ENCODE data around the gene BMPR2.
"Not testable (repeated sequence)": the region's sequence is repeated elsewhere in the genome, so short reads cannot be mapped to it uniquely, and the experiment has no call there.

The BMPR2 gene

GRCh38 chr2:202499841-202500240, 123.7 kb downstream of the BMPR2 start:
- not testable (repeated sequence) for H3K4me1 Mint-ChIP-seq; H3K27me3 Mint-ChIP-seq; ATAC-seq (replicated peaks); H3K27ac Mint-ChIP-seq; H3K36me3 Mint-ChIP-seq; H3K4me3 Mint-ChIP-seq; DNase-seq; H3K9me3 Mint-ChIP-seq

DNA sequence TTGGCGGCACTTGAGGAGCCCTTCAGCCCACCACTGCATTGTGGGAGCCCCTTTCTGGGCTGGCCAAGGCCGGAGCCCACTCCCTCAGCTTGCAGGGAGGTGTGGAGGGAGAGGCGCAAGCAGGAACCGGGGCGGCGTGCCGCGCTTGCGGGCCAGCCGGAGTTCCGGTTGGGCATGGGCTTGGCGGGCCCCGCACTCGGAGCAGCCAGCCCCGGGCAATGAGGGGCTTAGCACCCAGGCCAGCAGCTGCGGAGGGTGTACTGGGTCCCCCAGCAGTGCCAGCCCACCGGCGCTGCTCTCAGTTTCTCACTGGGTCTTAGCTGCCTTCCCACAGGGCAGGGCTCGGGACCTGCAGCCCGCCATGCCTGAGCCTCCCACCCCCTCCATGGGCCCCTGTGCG, 127.1 kb downstream of the BMPR2 start:
- H3K4me3 Mint-ChIP-seq; H3K36me3 Mint-ChIP-seq; DNase-seq; H3K9me3 Mint-ChIP-seq; ATAC-seq (replicated peaks); H3K4me1 Mint-ChIP-seq; H3K27me3 Mint-ChIP-seq; H3K27ac Mint-ChIP-seq: not testable (repeated sequence)

GRCh38 chr2:202508686-202509085, 132.6 kb downstream of the BMPR2 start:
- Mint-ChIP-seq H3K27ac (no peak overlapping the region), H3K36me3 (peaks cover 5 to 6% of the 10 kb centered on the region in 2 donors), H3K4me1 (no peaks in the 10 kb centered on the region), H3K27me3 (no peaks in the 10 kb centered on the region), H3K4me3 (no peak overlapping the region), H3K9me3 (peaks cover 0 to 3% of the 10 kb centered on the region in 2 donors)
- DNase-seq (no peak), ATAC-seq (replicated peaks) (no peak)

DNA sequence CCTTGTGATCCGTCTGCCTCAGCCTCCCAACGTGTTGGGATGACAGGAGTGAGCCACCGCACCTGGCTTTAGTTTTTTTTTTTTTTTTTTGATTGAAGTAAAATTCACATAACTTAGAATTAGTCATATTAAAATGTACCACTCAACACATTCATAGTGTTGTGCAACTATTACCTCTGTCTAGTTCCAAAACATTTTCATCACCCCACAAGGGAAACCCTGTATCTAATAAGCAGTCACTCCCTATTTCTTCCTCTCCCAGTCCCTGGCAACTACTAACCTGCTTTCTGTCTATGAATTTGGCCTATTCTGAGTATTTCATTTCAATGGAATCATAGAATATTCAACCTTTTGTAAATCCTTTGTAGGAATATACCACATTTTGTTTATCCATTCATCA, 134.8 kb downstream of the BMPR2 start:
- H3K4me3 Mint-ChIP-seq, result no peak overlapping the region
- no peaks in the 10 kb centered on the region for H3K27me3 Mint-ChIP-seq
- H3K9me3 Mint-ChIP-seq, result no peaks in the 10 kb centered on the region
- H3K36me3 Mint-ChIP-seq, result peaks cover 2 to 6% of the 10 kb centered on the region in 2 donors
- H3K4me1 Mint-ChIP-seq, result no peaks in the 10 kb centered on the region
- ATAC-seq (replicated peaks), result no peak
- H3K27ac Mint-ChIP-seq, result no peak overlapping the region
- no peak for DNase-seq

DNA sequence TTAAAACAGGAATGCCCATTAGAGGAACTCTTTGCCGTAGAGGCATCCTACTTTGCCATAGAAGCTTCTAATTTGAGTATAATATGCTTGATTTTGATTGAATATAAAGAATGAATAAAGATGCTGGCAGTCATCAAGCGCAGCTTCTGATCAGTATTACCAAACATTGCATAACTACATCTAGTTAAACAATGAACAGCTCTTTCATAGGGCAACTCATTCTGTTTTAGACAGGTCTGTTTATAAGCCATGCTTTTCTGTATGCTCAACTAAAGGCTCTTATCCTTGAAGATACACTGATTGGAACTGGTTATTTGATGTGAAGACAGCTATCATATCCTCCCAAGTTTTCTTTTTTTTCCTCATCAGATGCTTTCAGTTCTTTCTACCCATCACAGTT, 136.0 kb downstream of the BMPR2 start:
- DNase-seq (no peak), ATAC-seq (replicated peaks) (no peak)
- H3K9me3 Mint-ChIP-seq, result no peaks in the 10 kb centered on the region
- H3K27ac Mint-ChIP-seq, result no peak overlapping the region
- H3K4me1 Mint-ChIP-seq, result no peaks in the 10 kb centered on the region
- H3K4me3 Mint-ChIP-seq, result no peak overlapping the region
- H3K36me3 Mint-ChIP-seq, result peaks cover 2 to 6% of the 10 kb centered on the region in 2 donors
- no peaks in the 10 kb centered on the region for H3K27me3 Mint-ChIP-seq

GRCh38 chr2:202514732-202515131, 138.6 kb downstream of the BMPR2 start:
- ATAC-seq (replicated peaks) (no peak), DNase-seq (no peak)
- Mint-ChIP-seq H3K4me1 (no peaks in the 10 kb centered on the region), H3K27ac (no peak overlapping the region), H3K4me3 (no peak overlapping the region), H3K36me3 (peaks cover 2 to 7% of the 10 kb centered on the region in 2 donors), H3K9me3 (no peaks in the 10 kb centered on the region), H3K27me3 (no peaks in the 10 kb centered on the region)

DNA sequence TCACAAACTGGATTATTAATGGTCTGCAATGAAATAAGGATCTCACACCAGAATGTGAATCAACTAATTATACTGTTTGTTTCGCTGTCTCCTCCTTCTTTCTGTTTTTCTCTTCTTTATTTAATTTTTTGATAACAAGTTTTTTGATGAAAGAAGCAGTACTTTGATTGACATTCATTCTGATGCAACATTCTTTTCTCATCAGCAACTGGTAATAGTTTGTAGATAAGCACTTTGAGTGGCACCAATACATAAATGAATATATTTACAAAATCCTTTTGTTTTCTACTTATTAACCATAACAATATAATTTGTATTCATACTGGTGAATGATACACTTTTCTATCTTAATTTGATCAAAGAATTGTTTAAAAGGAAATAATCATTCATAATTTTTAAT, 143.3 kb downstream of the BMPR2 start:
- H3K27me3 Mint-ChIP-seq, result no peaks in the 10 kb centered on the region
- H3K4me3 Mint-ChIP-seq, result no peak overlapping the region
- H3K9me3 Mint-ChIP-seq, result no peaks in the 10 kb centered on the region
- peaks cover 25 to 31% of the 10 kb centered on the region in 2 donors for H3K36me3 Mint-ChIP-seq
- DNase-seq, result no peak
- no peak for ATAC-seq (replicated peaks)
- no peak overlapping the region for H3K27ac Mint-ChIP-seq
- H3K4me1 Mint-ChIP-seq, result no peaks in the 10 kb centered on the region

DNA sequence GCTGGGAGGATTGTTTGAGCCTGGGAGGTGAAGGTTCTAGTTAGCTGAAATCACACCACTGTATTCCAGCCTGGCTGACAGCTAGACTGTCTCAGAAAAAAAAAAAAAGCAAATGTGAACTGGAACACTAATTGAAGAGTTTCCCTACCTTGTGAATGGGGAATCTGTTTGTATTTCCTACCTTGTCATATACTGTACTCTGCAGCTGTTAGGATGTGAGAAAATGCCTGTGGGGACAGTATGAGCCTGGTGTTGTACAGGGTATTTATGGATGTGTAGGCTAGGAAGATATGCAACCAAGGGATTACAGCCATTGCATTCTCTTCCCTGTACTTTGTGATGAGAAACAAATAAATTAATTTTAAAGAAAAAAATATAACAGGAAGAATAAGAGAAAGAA, 145.3 kb downstream of the BMPR2 start:
- Mint-ChIP-seq H3K36me3 (peaks cover 25% of the 10 kb centered on the region in 2 donors), H3K27ac (no peak overlapping the region), H3K9me3 (no peaks in the 10 kb centered on the region), H3K4me3 (no peak overlapping the region), H3K27me3 (no peaks in the 10 kb centered on the region), H3K4me1 (no peaks in the 10 kb centered on the region)
- DNase-seq (no peak), ATAC-seq (replicated peaks) (no peak)

DNA sequence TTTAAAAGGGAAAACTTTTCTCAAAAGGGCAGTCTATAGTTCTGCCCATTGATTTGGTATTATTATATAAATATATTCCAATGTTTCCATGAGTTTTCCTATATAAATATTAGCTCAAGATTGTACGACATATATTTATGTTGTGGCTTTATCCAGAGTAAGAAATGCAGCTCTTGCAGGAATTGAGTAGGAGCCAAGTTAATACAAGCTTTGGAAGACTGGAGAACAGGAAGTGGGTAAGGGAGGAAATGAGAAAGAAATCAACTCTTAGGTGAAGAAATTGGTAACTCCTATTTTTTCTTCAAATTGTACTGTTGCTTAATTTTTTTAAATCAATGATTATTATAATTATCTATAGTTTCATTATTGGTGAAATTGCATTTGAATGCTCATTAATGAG, 153.3 kb downstream of the BMPR2 start:
- no peak overlapping the region for H3K27ac Mint-ChIP-seq
- DNase-seq (no peak), ATAC-seq (replicated peaks) (no peak)
- H3K4me3 Mint-ChIP-seq, result no peak overlapping the region
- no peaks in the 10 kb centered on the region for H3K9me3 Mint-ChIP-seq
- peaks cover 0 to 4% of the 10 kb centered on the region in 2 donors for H3K36me3 Mint-ChIP-seq
- no peaks in the 10 kb centered on the region for H3K4me1 Mint-ChIP-seq
- H3K27me3 Mint-ChIP-seq, result no peaks in the 10 kb centered on the region

- H3K36me3 Mint-ChIP-seq, result peaks cover 0 to 4% of the 10 kb centered on the region in 2 donors
- ATAC-seq (replicated peaks) (no peak), DNase-seq (no peak)
- no peak overlapping the region for H3K4me3 Mint-ChIP-seq
- no peak overlapping the region for H3K27ac Mint-ChIP-seq
- no peaks in the 10 kb centered on the region for H3K9me3 Mint-ChIP-seq
- no peaks in the 10 kb centered on the region for H3K27me3 Mint-ChIP-seq
- H3K4me1 Mint-ChIP-seq, result no peaks in the 10 kb centered on the region
Measured at GRCh38 chr2:202530038-202530437, 153.9 kb downstream of the BMPR2 start.

DNA sequence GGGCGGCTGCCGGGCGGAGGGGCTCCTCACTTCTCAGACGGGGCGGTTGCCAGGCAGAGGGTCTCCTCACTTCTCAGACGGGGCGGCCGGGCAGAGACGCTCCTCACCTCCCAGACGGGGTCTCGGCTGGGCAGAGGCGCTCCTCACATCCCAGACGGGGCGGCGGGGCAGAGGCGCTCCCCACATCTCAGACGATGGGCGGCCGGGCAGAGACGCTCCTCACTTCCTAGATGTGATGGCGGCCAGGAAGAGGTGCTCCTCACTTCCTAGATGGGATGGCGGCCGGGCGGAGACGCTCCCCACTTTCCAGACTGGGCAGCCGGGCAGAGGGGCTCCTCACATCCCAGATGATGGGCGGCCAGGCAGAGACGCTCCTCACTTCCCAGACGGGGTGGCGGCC, 159.2 kb downstream of the BMPR2 start:
- not testable (repeated sequence) for DNase-seq; H3K27me3 Mint-ChIP-seq; H3K27ac Mint-ChIP-seq; H3K4me3 Mint-ChIP-seq; H3K9me3 Mint-ChIP-seq; ATAC-seq (replicated peaks); H3K36me3 Mint-ChIP-seq
- H3K4me1 Mint-ChIP-seq, result peaks cover 8 to 12% of the 10 kb centered on the region in 2 donors

- H3K27me3 Mint-ChIP-seq, result no peaks in the 10 kb centered on the region
- no peak for ATAC-seq (replicated peaks)
Measured at GRCh38 chr2:202541137-202541536, 165.0 kb downstream of the BMPR2 start.

DNA sequence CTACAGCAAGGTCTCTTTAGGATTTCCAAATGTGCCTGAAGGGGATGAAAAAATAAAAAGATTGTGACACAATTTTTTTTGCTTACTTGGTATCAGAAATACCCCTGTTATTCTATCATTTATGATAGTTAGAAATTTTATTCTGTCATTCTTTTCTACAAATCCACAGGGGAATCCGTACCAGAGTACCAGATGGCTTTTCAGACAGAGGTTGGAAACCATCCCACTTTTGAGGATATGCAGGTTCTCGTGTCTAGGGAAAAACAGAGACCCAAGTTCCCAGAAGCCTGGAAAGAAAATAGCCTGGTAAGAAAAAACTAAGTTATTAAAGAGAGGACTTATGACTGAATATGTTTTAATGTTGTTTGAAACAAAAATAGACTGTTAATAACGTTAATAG, 166.0 kb downstream of the BMPR2 start:
- DNase-seq, result no peak
- H3K4me3 Mint-ChIP-seq, result no peak overlapping the region

More at GRCh38 chr2:202541137-202541536, 165.0 kb downstream of the BMPR2 start:
- Mint-ChIP-seq H3K4me1 (peaks cover 8 to 12% of the 10 kb centered on the region in 2 donors), H3K9me3 (no peaks in the 10 kb centered on the region), H3K27ac (no peak overlapping the region), H3K4me3 (no peak overlapping the region), H3K36me3 (no peaks in the 10 kb centered on the region)
- no peak for DNase-seq

GRCh38 chr2:202545523-202545922, 169.4 kb downstream of the BMPR2 start:
- ATAC-seq (replicated peaks), result no peak
- Mint-ChIP-seq H3K27me3 (no peaks in the 10 kb centered on the region), H3K4me1 (no peaks in the 10 kb centered on the region), H3K36me3 (no peaks in the 10 kb centered on the region), H3K9me3 (no peaks in the 10 kb centered on the region), H3K4me3 (no peak overlapping the region), H3K27ac (no peak overlapping the region)
- no peak for DNase-seq

More for the DNA sequence above, 166.0 kb downstream of the BMPR2 start:
- Mint-ChIP-seq H3K36me3 (no peaks in the 10 kb centered on the region), H3K27ac (no peak overlapping the region), H3K9me3 (no peaks in the 10 kb centered on the region), H3K27me3 (no peaks in the 10 kb centered on the region), H3K4me1 (peaks cover 8 to 12% of the 10 kb centered on the region in 2 donors)
- no peak for ATAC-seq (replicated peaks)

DNA sequence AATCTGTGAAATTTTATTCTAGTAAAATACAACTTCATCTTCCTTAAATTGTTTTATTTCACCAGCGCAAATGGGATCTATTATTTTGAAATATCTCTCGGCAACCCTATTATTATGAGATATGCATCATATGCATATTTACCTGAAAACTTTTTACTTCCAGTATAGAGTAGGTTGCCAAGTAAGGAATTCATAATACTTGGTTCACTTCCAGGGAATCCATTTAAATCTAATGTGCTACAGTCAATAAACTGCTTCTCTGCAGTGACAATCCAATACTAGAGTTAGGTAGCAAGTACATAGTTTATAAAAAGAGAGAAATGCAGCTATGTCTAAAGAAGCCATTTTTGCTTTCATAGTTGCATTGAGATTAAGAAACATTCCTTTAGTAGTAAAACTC, 169.8 kb downstream of the BMPR2 start:
- ATAC-seq (replicated peaks), result no peak
- Mint-ChIP-seq H3K4me1 (no peaks in the 10 kb centered on the region), H3K36me3 (no peaks in the 10 kb centered on the region), H3K27ac (no peak overlapping the region), H3K9me3 (no peaks in the 10 kb centered on the region), H3K27me3 (no peaks in the 10 kb centered on the region), H3K4me3 (no peak overlapping the region)
- no peak for DNase-seq

DNA sequence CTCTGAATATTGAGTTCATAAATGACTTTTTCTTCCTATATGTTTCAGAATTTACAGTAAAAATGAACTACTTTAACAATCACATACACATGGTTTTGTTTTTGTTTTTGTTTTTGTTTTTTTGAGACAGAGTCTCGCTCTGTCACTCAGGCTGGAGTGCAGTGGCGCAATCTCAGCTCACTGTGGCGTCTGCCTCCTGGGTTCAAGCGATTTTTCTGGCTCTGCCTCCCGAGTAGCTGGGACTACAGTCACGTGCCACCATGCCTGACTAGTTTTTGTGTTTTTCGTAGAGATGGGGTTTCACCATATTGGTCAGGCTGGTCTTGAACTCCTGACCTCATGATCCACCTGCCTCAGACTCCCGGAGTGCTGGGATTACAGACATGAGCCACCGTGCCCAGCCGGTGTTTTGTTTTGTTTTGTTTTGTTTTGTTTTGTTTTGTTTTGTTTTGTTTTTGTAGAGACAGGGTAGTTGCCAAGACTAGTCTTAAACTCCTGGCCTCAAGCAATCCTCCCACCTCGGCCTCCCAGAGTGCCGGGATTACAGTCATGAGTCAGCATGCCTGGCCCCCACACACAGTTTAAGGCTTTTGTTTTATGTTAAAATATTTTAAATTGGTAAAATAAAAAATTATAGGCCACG, 170.5 kb downstream of the BMPR2 start:
- H3K4me1 Mint-ChIP-seq; H3K27me3 Mint-ChIP-seq; ATAC-seq (replicated peaks); H3K36me3 Mint-ChIP-seq; H3K9me3 Mint-ChIP-seq; H3K4me3 Mint-ChIP-seq; H3K27ac Mint-ChIP-seq; DNase-seq: not testable (repeated sequence)

All from stimulated activated naive B cell treated with anti-CD40 and anti-IgM and Interleukin-4, amounts not matched to agents 10 μg/mL and 1 μg/mL and 100 μg/mL, for 72 hours (primary cell).